DOHH2 (cell line): Measurements from ENCODE around the gene MAP7D1.

Experiments
- H3F3A ChIP-seq: fragments of 200-600 bp; sonication (generic), shearing (Covaris generic); 2 replicates; pipeline ENCODE4 v1.6.0; 2016; ENCODE audit warnings: antibody characterized with exemption, mild to moderate bottlenecking; ENCODE audit not compliant: control insufficient read depth, insufficient read depth
- H3K27ac ChIP-seq: fragments of 200-600 bp; sonication (generic); 2 replicates; pipeline ENCODE4 v1.5.1; 2014; ENCODE audit warnings: low read depth, mild to moderate bottlenecking, low read length, moderate library complexity
- H3K27me3 ChIP-seq: fragments of 200-600 bp; sonication (generic); 2 replicates; pipeline ENCODE4 v1.6.1; 2014; ENCODE audit warnings: mild to moderate bottlenecking, low read length, mixed read lengths; ENCODE audit not compliant: control insufficient read depth
- H3K36me3 ChIP-seq: fragments of 200-600 bp; sonication (generic); 2 replicates; pipeline ENCODE4 v1.6.1; 2014; ENCODE audit warnings: mild to moderate bottlenecking, low read length, moderate library complexity, mixed read lengths; ENCODE audit not compliant: control insufficient read depth
- H3K4me1 ChIP-seq: fragments of 200-600 bp; sonication (generic); 2 replicates; pipeline ENCODE4 v1.6.1; 2014; ENCODE audit warnings: mild to moderate bottlenecking, low read length, mixed read lengths; ENCODE audit not compliant: control insufficient read depth
- H3K4me2 ChIP-seq: fragments of 200-600 bp; sonication (generic); 2 replicates; pipeline ENCODE4 v1.6.0; 2014; ENCODE audit warnings: mild to moderate bottlenecking, low read length, moderate library complexity
- H3K4me3 ChIP-seq: fragments of 200-600 bp; sonication (generic); 2 replicates; pipeline ENCODE4 v1.5.1; 2014; ENCODE audit warnings: mild to moderate bottlenecking, low read length, mixed read lengths
- H3K79me2 ChIP-seq: fragments of 200-600 bp; sonication (generic); 2 replicates; pipeline ENCODE4 v1.6.1; 2014; ENCODE audit warnings: mild to moderate bottlenecking, low read length, mixed read lengths; ENCODE audit not compliant: control insufficient read depth
- H3K9me2 ChIP-seq: fragments of 200-600 bp; sonication (generic); replicated peaks from 2 replicates; pipeline ENCODE4 v1.6.1; 2014; ENCODE audit warnings: mild to moderate bottlenecking, low read length, mixed read lengths; ENCODE audit not compliant: control insufficient read depth
- H3K9me3 ChIP-seq: fragments of 200-600 bp; sonication (generic); 2 replicates; pipeline ENCODE4 v1.6.1; 2014; ENCODE audit warnings: antibody characterized with exemption, low read length, mixed read lengths; ENCODE audit not compliant: control insufficient read depth, insufficient read depth
- H4K20me1 ChIP-seq: fragments of 200-600 bp; sonication (generic); 2 replicates; pipeline ENCODE4 v1.6.0; 2014; ENCODE audit warnings: low read depth, mild to moderate bottlenecking, antibody characterized with exemption, low read length, moderate library complexity; ENCODE audit not compliant: control insufficient read depth, insufficient read depth
- CTCF ChIP-seq: fragments of 200-600 bp; sonication (generic); IDR thresholded peaks from one replicate; pipeline ENCODE4 v1.5.1; 2014; ENCODE audit warnings: antibody characterized with exemption, mild to moderate bottlenecking, low read depth, low read length; ENCODE audit not compliant: poor library complexity, severe bottlenecking
- EZH2phosphoT487 ChIP-seq: fragments of 200-600 bp; sonication (generic); IDR thresholded peaks from 2 replicates; pipeline ENCODE4 v1.6.1; 2017; ENCODE audit warnings: borderline replicate concordance, mild to moderate bottlenecking, antibody characterized with exemption, low read length, moderate library complexity, mixed read lengths

MAP7D1 gene

GRCh38 chr1:36199934-36200741 lies 44.2 kb downstream of the MAP7D1 start:
- Histone ChIP-seq H3K4me3 (no peak overlapping the region), H3K4me2 (no peak overlapping the region), H3K79me2 (no peaks in the 10 kb centered on the region), H3F3A (no peaks in the 10 kb centered on the region), H3K4me1 (peaks cover 12% of the 10 kb centered on the region), H3K9me2 (no peaks in the 10 kb centered on the region), H3K27me3 (peaks cover 15% of the 10 kb centered on the region), H3K27ac (no peak overlapping the region), H4K20me1 (no peaks in the 10 kb centered on the region), H3K9me3 (no peaks in the 10 kb centered on the region), H3K36me3 (no peaks in the 10 kb centered on the region)
- TF ChIP-seq EZH2phosphoT487: no peak
- TF ChIP-seq CTCF: no peak

GRCh38 chr1:36203027-36203553 lies 47.1 kb downstream of the MAP7D1 start:
- Histone ChIP-seq H3K9me3 (no peaks in the 10 kb centered on the region), H3K4me2 (no peak overlapping the region), H3K27ac (no peak overlapping the region), H3K4me3 (no peak overlapping the region), H3K9me2 (no peaks in the 10 kb centered on the region), H4K20me1 (no peaks in the 10 kb centered on the region), H3F3A (no peaks in the 10 kb centered on the region), H3K27me3 (peaks cover 15% of the 10 kb centered on the region), H3K36me3 (no peaks in the 10 kb centered on the region), H3K4me1 (peaks cover 18% of the 10 kb centered on the region), H3K79me2 (no peaks in the 10 kb centered on the region)
- no peak for TF ChIP-seq EZH2phosphoT487
- no peak for TF ChIP-seq CTCF

GRCh38 chr1:36203554-36204346 lies 47.8 kb downstream of the MAP7D1 start:
- peaks cover 21% of the 10 kb centered on the region for H3K4me1 ChIP-seq
- no peaks in the 10 kb centered on the region for H3K79me2 ChIP-seq
- H3K27ac ChIP-seq: no peak overlapping the region
- no peak overlapping the region for H3K4me2 ChIP-seq
- H4K20me1 ChIP-seq: no peaks in the 10 kb centered on the region
- H3K27me3 ChIP-seq: peaks cover 13% of the 10 kb centered on the region
- no peaks in the 10 kb centered on the region for H3K36me3 ChIP-seq
- no peaks in the 10 kb centered on the region for H3F3A ChIP-seq
- H3K4me3 ChIP-seq: no peak overlapping the region
- TF ChIP-seq EZH2phosphoT487: no peak
- no peak for TF ChIP-seq CTCF
- H3K9me2 ChIP-seq: no peaks in the 10 kb centered on the region
- H3K9me3 ChIP-seq: no peaks in the 10 kb centered on the region
